RCC 7860 (cell line): Measurements from ENCODE around the gene RRP7A.
"Not testable (repeated sequence)": the region's sequence is repeated elsewhere in the genome, so short reads cannot be mapped to it uniquely, and the experiment has no call there.

ENCODE experiments used
- DNase-seq: peaks from one replicate; pipeline ENCODE4 v3.0.0-alpha.2; 2015; ENCODE audit warnings: low spot score
- FAIRE-seq: peaks from 2 replicates; lab custom pipeline; 2012; peaks lifted over from hg19 to GRCh38; lab: Jason Lieb, UNC

Gene RRP7A

DNA sequence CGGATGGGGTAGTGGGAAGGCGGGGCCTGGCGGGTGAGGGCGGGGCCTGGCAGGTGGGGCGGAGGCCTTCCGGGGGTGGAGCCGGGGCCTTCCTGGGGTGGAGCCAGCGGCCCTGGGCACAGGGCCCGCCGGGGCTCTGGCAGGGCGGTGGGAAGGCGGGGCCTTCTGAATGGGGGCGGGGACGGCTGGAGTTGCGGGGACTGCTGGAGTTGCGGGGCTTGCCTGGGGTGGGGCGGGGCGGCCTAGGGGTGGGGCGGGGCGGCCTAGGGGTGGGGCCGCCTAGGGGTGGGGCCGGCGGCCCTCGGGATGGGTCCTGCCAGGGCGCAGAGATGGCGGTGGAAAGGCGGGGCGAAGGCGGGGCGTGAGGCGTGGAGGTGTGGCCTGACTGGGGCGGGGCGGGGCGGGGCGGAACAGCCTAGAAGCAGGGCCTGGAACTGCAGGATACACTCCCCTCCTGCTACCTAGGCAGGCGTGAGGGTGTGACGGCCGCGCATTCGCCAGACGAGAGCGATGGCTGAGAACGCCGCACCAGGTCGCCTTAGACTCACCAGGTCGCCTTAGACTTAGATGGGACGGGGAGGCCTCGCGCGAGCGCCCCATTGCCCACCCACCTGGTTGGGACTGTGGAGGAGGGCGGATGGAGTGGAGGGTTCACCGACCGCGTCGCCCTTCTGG, 19.3 kb downstream of the RRP7A start:
- FAIRE-seq: no peak
- DNase-seq: no peak

- not testable (repeated sequence) for FAIRE-seq, DNase-seq
Measured at GRCh38 chr22:42499773-42500160, 19.8 kb downstream of the RRP7A start.

DNA sequence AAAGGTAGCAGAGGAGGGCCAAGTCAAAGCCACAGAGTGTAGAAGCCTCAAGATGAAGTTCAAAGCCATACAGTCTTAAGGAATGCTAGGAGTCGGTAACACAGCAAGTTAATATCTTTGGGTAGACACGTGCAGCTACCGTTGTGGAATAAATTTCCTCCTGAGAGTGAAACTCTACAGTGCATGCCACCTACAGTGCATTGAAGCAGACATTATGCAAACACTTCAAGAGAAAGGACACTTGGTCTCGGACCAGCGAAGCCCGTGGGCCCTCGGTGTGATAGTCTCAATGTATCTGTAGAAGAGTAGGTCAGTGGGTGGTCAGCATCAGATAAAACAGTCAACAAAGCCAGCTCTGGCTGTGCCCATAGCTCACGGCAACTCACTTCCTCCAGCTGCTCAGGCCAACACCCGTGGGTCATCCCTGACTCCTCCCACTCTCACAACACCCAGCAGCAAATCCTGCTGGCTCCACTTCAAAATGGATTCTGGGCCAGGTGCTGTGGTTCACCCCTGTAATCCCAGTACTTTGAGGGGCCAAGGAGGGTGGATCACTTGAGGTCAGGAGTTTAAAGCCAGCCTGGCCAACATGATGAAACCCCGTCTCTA, 24.0 kb downstream of the RRP7A start:
- not testable (repeated sequence) for FAIRE-seq, DNase-seq

DNA sequence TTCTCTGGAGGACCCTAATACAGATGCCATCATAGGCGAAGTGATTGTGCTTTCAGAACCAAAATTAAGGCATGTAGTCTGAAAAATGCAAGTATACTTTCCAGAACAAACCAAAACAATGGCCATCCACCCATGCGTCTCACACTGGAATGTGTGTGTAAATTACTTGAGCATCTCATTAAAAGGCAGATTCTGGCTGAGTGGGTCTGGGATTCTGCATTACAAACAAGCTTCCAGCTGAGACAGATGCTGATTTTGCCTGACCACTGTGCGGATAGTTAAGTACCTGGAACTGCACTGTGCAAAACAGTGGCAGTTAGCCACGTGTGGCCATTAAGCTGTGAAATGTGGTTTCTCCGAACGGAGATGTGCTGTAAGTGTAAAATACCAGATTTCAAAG, 26.2 kb downstream of the RRP7A start:
- DNase-seq (no peak), FAIRE-seq (no peak)

- DNase-seq: no peak
- no peak for FAIRE-seq
Measured at GRCh38 chr22:42492323-42492690, 27.3 kb downstream of the RRP7A start.

DNA sequence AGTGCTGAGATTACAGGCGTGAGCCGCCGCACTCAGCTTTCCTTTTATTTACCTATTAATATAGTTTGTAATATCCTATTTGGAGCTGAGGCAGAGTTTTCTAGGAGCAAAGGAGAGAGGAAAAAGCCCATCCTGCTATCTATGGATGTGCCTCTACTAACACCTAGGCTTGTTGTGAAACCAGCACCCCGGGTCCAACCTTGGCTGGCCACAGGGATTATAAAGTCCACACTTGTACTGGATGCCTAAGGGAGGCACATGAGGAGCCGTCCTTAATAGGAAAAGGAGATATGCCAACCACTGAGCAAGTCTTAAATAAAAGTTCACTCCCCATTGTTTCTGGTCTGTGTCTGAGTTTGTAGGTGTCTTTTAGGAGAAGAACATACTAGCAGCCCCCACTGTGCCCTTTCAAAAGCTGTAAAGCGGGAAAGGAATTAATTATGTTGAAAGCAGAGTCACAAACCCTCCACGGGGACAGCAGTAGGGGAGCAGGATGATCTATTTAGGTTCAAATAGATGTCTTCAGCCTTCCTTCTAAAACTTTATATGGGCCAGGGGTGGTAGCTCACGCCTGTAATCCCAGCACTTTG, 29.3 kb downstream of the RRP7A start:
- no peak for DNase-seq
- FAIRE-seq: no peak

GRCh38 chr22:42489000-42489399, 30.6 kb downstream of the RRP7A start:
- no peak for FAIRE-seq

DNA sequence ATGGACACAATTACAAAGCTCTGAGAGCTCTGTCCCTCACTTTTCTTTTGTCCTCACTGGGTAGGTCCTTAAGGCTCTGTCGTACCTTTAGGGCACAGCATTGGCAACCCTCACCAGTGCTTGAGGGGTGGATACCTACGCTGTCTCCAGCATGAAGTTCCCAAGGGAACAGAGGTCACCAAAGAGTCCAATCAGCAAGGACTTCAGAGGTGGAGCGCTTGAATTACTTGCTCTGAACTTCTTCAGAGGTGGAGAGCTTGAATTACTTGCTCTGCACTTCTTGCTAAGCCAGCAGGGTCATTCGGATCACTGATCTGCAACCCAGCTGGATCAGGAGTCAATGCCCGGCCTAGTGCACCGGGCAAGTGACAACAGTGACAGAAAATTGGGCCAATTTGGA, 35.1 kb downstream of the RRP7A start:
- DNase-seq (no peak), FAIRE-seq (no peak)

More at GRCh38 chr22:42489000-42489399, 30.6 kb downstream of the RRP7A start:
- DNase-seq: no peak

DNA sequence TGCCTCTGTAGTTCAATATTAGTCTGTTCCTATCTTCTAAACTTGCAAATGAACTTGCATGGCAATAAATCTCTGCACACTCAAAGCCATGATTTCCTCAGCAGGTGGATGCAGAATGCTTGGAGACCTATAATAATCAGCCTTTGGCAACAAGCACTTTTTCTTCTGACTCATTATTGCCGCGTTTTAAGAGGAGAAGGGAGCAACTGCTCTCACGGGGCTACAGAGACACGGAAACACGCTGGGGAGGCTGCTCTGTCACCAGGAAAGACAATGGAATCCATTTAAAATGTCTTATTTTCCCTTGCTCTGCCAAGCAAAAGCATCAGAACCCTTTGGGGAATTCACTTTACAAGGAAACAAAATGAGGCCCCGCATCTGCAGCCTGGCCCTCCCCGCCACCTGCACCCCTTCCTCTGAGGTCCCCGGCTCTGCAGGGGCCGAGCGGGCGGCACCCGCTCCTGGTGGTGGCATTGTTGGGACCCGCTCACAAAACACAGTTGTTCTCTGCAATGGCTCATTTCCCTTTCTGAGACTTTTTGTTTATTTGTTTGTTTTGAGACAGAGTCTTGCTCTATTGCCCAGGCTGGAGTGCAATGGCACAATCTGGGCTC, 35.9 kb downstream of the RRP7A start:
- DNase-seq, FAIRE-seq: not testable (repeated sequence)

- DNase-seq (no peak), FAIRE-seq (no peak)
Measured at GRCh38 chr22:42475122-42475521, 44.5 kb downstream of the RRP7A start.

GRCh38 chr22:42473484-42474193, 46.0 kb downstream of the RRP7A start:
- FAIRE-seq: peak; percentile 50
- peak; percentile 25 for DNase-seq

DNA sequence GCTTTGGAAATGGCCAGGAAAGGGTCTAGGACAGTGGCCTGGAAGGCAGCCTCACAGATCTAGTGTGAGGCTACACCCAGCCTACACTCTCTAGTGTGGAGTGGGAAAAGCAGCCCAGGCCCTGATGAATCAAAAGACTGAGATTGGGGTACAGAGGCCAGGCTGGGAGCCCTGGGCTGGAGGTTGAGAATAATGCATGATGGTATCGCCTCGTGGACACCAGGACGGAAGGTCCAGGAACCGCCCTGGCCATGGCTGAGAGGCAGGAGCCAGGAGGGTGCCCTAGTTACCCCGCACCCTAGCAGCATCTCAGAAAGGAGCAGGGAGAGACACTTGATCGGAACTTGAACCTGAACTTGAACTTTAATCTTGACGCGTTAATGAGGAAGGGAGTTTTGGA, 46.9 kb downstream of the RRP7A start:
- DNase-seq: no peak
- FAIRE-seq: no peak

- DNase-seq: no peak
- FAIRE-seq: no peak
Measured at GRCh38 chr22:42471441-42471840, 48.2 kb downstream of the RRP7A start.

GRCh38 chr22:42470366-42471082, 49.1 kb downstream of the RRP7A start:
- DNase-seq: no peak
- no peak for FAIRE-seq

- FAIRE-seq: no peak
Measured at GRCh38 chr22:42468841-42469240, 50.8 kb downstream of the RRP7A start.

DNA sequence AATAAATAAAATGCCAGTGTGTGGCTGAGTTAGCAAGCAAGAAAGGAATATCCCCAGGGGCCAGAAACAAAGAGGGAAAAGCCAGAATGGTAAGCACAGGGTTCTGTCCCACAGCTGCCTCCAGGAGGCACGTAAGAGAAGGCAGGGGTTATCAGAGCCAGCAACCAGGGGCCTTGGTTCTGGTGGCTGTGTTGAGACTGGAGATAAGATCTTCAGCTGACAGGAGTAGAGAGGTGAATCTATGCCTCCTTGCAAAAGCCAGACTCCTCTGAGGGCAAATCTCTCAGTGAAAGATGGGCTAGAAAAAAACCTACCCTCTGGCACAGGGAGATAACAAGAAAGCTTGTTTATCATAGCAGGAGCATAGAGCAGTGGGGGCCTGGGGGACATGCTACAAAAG, 57.6 kb downstream of the RRP7A start:
- no peak for FAIRE-seq
- no peak for DNase-seq

More at GRCh38 chr22:42468841-42469240, 50.8 kb downstream of the RRP7A start:
- no peak for DNase-seq

DNA sequence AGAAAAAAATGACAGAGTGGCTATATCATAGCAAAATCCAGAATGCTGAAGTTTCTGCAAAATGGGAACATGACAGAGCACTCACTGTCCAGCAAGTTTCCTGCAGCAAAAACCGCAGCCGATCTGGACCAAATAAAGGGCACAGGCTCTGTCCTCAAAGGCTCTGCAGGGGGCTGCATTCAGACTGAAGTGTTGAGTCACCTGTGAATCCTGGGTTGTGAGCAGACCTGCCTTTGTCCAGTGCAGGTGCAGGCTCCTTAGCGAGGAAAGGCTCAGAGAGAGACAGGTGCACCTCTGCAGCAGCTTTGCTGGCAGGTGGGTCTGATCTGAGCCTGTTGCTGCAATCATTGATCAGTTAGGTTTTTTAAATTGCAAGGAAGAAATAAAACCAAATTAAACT, 58.1 kb downstream of the RRP7A start:
- no peak for FAIRE-seq
- no peak for DNase-seq
